ENCODE measurements around the gene ZNF536. TPM values are rescaled to one million over a fixed set of nuclear protein-coding genes. Genes with fewer than 3 reads are reported as not detected.

The ZNF536 gene
- polyA plus RNA-seq, 1 donor, result 5.3 TPM

GRCh38 chr19:30557927-30558557 is 185.9 kb downstream of the ZNF536 start:
- Histone ChIP-seq H3K36me3 (ENCODE audit: control insufficient read depth, insufficient read depth, low read length) (no peaks in the 10 kb centered on the region), H3K27me3 (ENCODE audit: control insufficient read depth, insufficient read depth, low read length) (no peaks in the 10 kb centered on the region), H3K4me1 (ENCODE audit: control insufficient read depth, insufficient read depth, low read length) (no peaks in the 10 kb centered on the region), H3K9me3 (ENCODE audit: control insufficient read depth, low read depth, low read length) (no peaks in the 10 kb centered on the region), H3K4me3 (ENCODE audit: low read length) (no peak overlapping the region), H3K27ac (ENCODE audit: low read length) (no peak overlapping the region)
- no peak for DNase-seq
- 80% methylated on average over 1 of the region's 13 CpGs for WGBS (ENCODE audit: insufficient coverage, low lambda C conversion rate)

GRCh38 chr19:30558793-30559192 is 186.6 kb downstream of the ZNF536 start:
- H3K9me3 ChIP-seq (ENCODE audit: control insufficient read depth, low read depth, low read length), result no peaks in the 10 kb centered on the region
- WGBS (ENCODE audit: insufficient coverage, low lambda C conversion rate), result 100% methylated on average over 3 of the region's 6 CpGs

GRCh38 chr19:30559446-30559845 is 187.3 kb downstream of the ZNF536 start:
- Histone ChIP-seq H3K4me3 (ENCODE audit: low read length) (no peak overlapping the region), H3K27ac (ENCODE audit: low read length) (no peak overlapping the region), H3K4me1 (ENCODE audit: control insufficient read depth, insufficient read depth, low read length) (no peaks in the 10 kb centered on the region), H3K9me3 (ENCODE audit: control insufficient read depth, low read depth, low read length) (no peaks in the 10 kb centered on the region), H3K36me3 (ENCODE audit: control insufficient read depth, insufficient read depth, low read length) (no peaks in the 10 kb centered on the region), H3K27me3 (ENCODE audit: control insufficient read depth, insufficient read depth, low read length) (no peaks in the 10 kb centered on the region)
- no CpG with 5 or more reads among the region's 9 CpGs for WGBS (ENCODE audit: insufficient coverage, low lambda C conversion rate)
- no peak for DNase-seq

More at GRCh38 chr19:30558793-30559192, 186.6 kb downstream of the ZNF536 start:
- H3K4me3 ChIP-seq (ENCODE audit: low read length), result no peak overlapping the region
- DNase-seq, result no peak
- H3K4me1 ChIP-seq (ENCODE audit: control insufficient read depth, insufficient read depth, low read length), result no peaks in the 10 kb centered on the region
- no peaks in the 10 kb centered on the region for H3K27me3 ChIP-seq (ENCODE audit: control insufficient read depth, insufficient read depth, low read length)
- H3K36me3 ChIP-seq (ENCODE audit: control insufficient read depth, insufficient read depth, low read length), result no peaks in the 10 kb centered on the region
- H3K27ac ChIP-seq (ENCODE audit: low read length), result no peak overlapping the region

- no peak overlapping the region for H3K4me3 ChIP-seq (ENCODE audit: low read length)
- H3K27ac ChIP-seq (ENCODE audit: low read length), result no peak overlapping the region
- H3K9me3 ChIP-seq (ENCODE audit: control insufficient read depth, low read depth, low read length), result no peaks in the 10 kb centered on the region
- H3K4me1 ChIP-seq (ENCODE audit: control insufficient read depth, insufficient read depth, low read length), result no peaks in the 10 kb centered on the region
- WGBS (ENCODE audit: insufficient coverage, low lambda C conversion rate), result no CpG with 5 or more reads among the region's 8 CpGs
- no peaks in the 10 kb centered on the region for H3K36me3 ChIP-seq (ENCODE audit: control insufficient read depth, insufficient read depth, low read length)
- H3K27me3 ChIP-seq (ENCODE audit: control insufficient read depth, insufficient read depth, low read length), result no peaks in the 10 kb centered on the region
- no peak for DNase-seq
These were observed 190.8 kb downstream of the ZNF536 start for GRCh38 chr19:30562981-30563380.

GRCh38 chr19:30563691-30564090 is 191.5 kb downstream of the ZNF536 start:
- Histone ChIP-seq H3K4me1 (ENCODE audit: control insufficient read depth, insufficient read depth, low read length) (no peaks in the 10 kb centered on the region), H3K27ac (ENCODE audit: low read length) (no peak overlapping the region), H3K27me3 (ENCODE audit: control insufficient read depth, insufficient read depth, low read length) (no peaks in the 10 kb centered on the region), H3K9me3 (ENCODE audit: control insufficient read depth, low read depth, low read length) (no peaks in the 10 kb centered on the region), H3K36me3 (ENCODE audit: control insufficient read depth, insufficient read depth, low read length) (no peaks in the 10 kb centered on the region), H3K4me3 (ENCODE audit: low read length) (no peak overlapping the region)
- no CpG with 5 or more reads among the region's 3 CpGs for WGBS (ENCODE audit: insufficient coverage, low lambda C conversion rate)
- no peak for DNase-seq

GRCh38 chr19:30564551-30565011 is 192.4 kb downstream of the ZNF536 start:
- H3K4me1 ChIP-seq (ENCODE audit: control insufficient read depth, insufficient read depth, low read length), result no peaks in the 10 kb centered on the region
- no CpG with 5 or more reads among the region's 11 CpGs for WGBS (ENCODE audit: insufficient coverage, low lambda C conversion rate)

GRCh38 chr19:30565636-30566035 is 193.5 kb downstream of the ZNF536 start:
- no peak overlapping the region for H3K27ac ChIP-seq (ENCODE audit: low read length)
- no peaks in the 10 kb centered on the region for H3K4me1 ChIP-seq (ENCODE audit: control insufficient read depth, insufficient read depth, low read length)
- H3K4me3 ChIP-seq (ENCODE audit: low read length), result no peak overlapping the region
- H3K36me3 ChIP-seq (ENCODE audit: control insufficient read depth, insufficient read depth, low read length), result no peaks in the 10 kb centered on the region
- WGBS (ENCODE audit: insufficient coverage, low lambda C conversion rate), result no CpG with 5 or more reads among the region's 5 CpGs
- H3K9me3 ChIP-seq (ENCODE audit: control insufficient read depth, low read depth, low read length), result no peaks in the 10 kb centered on the region
- DNase-seq, result no peak
- no peaks in the 10 kb centered on the region for H3K27me3 ChIP-seq (ENCODE audit: control insufficient read depth, insufficient read depth, low read length)

More at GRCh38 chr19:30564551-30565011, 192.4 kb downstream of the ZNF536 start:
- Histone ChIP-seq H3K36me3 (ENCODE audit: control insufficient read depth, insufficient read depth, low read length) (no peaks in the 10 kb centered on the region), H3K4me3 (ENCODE audit: low read length) (no peak overlapping the region), H3K27me3 (ENCODE audit: control insufficient read depth, insufficient read depth, low read length) (no peaks in the 10 kb centered on the region), H3K9me3 (ENCODE audit: control insufficient read depth, low read depth, low read length) (no peaks in the 10 kb centered on the region), H3K27ac (ENCODE audit: low read length) (no peak overlapping the region)
- no peak for DNase-seq

- no CpG with 5 or more reads among the region's 22 CpGs for WGBS (ENCODE audit: insufficient coverage, low lambda C conversion rate)
- no peak for DNase-seq
- Histone ChIP-seq H3K4me1 (ENCODE audit: control insufficient read depth, insufficient read depth, low read length) (no peaks in the 10 kb centered on the region), H3K27me3 (ENCODE audit: control insufficient read depth, insufficient read depth, low read length) (no peaks in the 10 kb centered on the region), H3K9me3 (ENCODE audit: control insufficient read depth, low read depth, low read length) (no peaks in the 10 kb centered on the region), H3K36me3 (ENCODE audit: control insufficient read depth, insufficient read depth, low read length) (no peaks in the 10 kb centered on the region), H3K27ac (ENCODE audit: low read length) (no peak overlapping the region), H3K4me3 (ENCODE audit: low read length) (no peak overlapping the region)
These were observed 194.7 kb downstream of the ZNF536 start for GRCh38 chr19:30566681-30567420.

- Histone ChIP-seq H3K4me1 (ENCODE audit: control insufficient read depth, insufficient read depth, low read length) (no peaks in the 10 kb centered on the region), H3K4me3 (ENCODE audit: low read length) (no peak overlapping the region), H3K27me3 (ENCODE audit: control insufficient read depth, insufficient read depth, low read length) (no peaks in the 10 kb centered on the region), H3K9me3 (ENCODE audit: control insufficient read depth, low read depth, low read length) (no peaks in the 10 kb centered on the region), H3K27ac (ENCODE audit: low read length) (no peak overlapping the region), H3K36me3 (ENCODE audit: control insufficient read depth, insufficient read depth, low read length) (no peaks in the 10 kb centered on the region)
- 60% methylated on average over 1 of the region's 15 CpGs for WGBS (ENCODE audit: insufficient coverage, low lambda C conversion rate)
- DNase-seq, result no peak
These were observed 195.5 kb downstream of the ZNF536 start for GRCh38 chr19:30567536-30568232.

GRCh38 chr19:30570194-30570593 is 198.0 kb downstream of the ZNF536 start:
- WGBS (ENCODE audit: insufficient coverage, low lambda C conversion rate), result no CpG with 5 or more reads among the region's 14 CpGs
- H3K4me3 ChIP-seq (ENCODE audit: low read length), result no peak overlapping the region
- DNase-seq, result no peak

More at GRCh38 chr19:30570194-30570593, 198.0 kb downstream of the ZNF536 start:
- Histone ChIP-seq H3K27me3 (ENCODE audit: control insufficient read depth, insufficient read depth, low read length) (no peaks in the 10 kb centered on the region), H3K36me3 (ENCODE audit: control insufficient read depth, insufficient read depth, low read length) (no peaks in the 10 kb centered on the region), H3K9me3 (ENCODE audit: control insufficient read depth, low read depth, low read length) (no peaks in the 10 kb centered on the region), H3K4me1 (ENCODE audit: control insufficient read depth, insufficient read depth, low read length) (no peaks in the 10 kb centered on the region), H3K27ac (ENCODE audit: low read length) (no peak overlapping the region)
